B cell (primary cell): ENCODE data around the gene IDH2.

Experiments used
- EZH2 ChIP-seq: IDR thresholded peaks from 2 replicates; pipeline ENCODE4 v1.6.1; 2012; ENCODE audit warnings: borderline replicate concordance, low read depth, mild to moderate bottlenecking, moderate library complexity, low read length; ENCODE audit not compliant: insufficient read depth, poor library complexity, severe bottlenecking
- TF ChIP-seq, protein P1 (sequence below): fragments of 200-600 bp; IDR thresholded peaks from one replicate; pipeline ENCODE4 v1.8.0; 2022; ENCODE audit warnings: antibody characterized with exemption, mild to moderate bottlenecking

DNA sequence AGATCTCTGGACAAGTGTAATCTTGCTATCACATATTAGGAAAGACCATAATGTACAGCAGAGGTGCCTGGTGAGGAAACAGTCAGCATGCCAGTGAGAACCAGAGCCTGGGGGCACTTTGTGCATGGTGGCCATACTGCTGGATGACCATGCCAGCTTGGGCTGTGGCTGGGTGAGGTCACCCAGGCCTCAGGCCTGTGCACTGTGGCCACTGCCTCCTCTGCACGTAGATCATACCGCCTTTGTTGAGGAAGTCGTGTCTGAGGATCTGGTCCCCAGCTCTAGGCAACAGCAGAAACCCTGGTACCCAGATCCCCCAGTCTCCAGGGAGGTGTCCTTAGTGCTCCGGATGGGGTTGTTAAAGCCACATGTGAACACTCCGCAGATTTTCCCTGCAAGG, 62.3 kb downstream of the IDH2 start:
- no peak for TF ChIP-seq EZH2
- TF ChIP-seq, protein P1, sequence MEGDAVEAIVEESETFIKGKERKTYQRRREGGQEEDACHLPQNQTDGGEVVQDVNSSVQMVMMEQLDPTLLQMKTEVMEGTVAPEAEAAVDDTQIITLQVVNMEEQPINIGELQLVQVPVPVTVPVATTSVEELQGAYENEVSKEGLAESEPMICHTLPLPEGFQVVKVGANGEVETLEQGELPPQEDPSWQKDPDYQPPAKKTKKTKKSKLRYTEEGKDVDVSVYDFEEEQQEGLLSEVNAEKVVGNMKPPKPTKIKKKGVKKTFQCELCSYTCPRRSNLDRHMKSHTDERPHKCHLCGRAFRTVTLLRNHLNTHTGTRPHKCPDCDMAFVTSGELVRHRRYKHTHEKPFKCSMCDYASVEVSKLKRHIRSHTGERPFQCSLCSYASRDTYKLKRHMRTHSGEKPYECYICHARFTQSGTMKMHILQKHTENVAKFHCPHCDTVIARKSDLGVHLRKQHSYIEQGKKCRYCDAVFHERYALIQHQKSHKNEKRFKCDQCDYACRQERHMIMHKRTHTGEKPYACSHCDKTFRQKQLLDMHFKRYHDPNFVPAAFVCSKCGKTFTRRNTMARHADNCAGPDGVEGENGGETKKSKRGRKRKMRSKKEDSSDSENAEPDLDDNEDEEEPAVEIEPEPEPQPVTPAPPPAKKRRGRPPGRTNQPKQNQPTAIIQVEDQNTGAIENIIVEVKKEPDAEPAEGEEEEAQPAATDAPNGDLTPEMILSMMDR, result no peak
